GM12873 (cell line): ENCODE measurements around the gene NKAIN2.

Experiments
- CTCF ChIP-seq: IDR thresholded peaks from 2 replicates; pipeline ENCODE4 v1.5.1; 2012; ENCODE audit warnings: low read depth, mild to moderate bottlenecking, moderate library complexity, low read length, control low read depth; ENCODE audit not compliant: insufficient read depth; ENCODE audit errors: missing control alignments

Gene NKAIN2

GRCh38 chr6:124873066-124873410 lies 1069.4 kb downstream of the NKAIN2 start:
- TF ChIP-seq CTCF, result no peak
